SK-N-SH (cell line): ENCODE data around the gene OXT. TPM values are rescaled to one million over a fixed set of nuclear protein-coding genes. Genes with fewer than 3 reads are reported as not detected.

Experiments used
- CTCF ChIA-PET: fragments of 300-600, 350-600 bp; formaldehyde crosslinking; extraction: SDS; loops from one replicate; lab custom pipeline; 2021; lab: Yijun Ruan, JAX
- POLR2A ChIA-PET: fragments of 350-600 bp; sonication (Branson Sonifier 250); formaldehyde crosslinking; extraction: SDS; loops from one replicate; lab custom pipeline; 2020; ENCODE audit warnings: antibody characterized with exemption, inconsistent platforms; lab: Yijun Ruan, JAX
- DNase-seq: peaks from one replicate; pipeline ENCODE4 v3.0.0; 2012
- H2AFZ ChIP-seq: fragments of 200-600 bp; sonication (generic); 2 replicates; pipeline ENCODE4 v1.8.1; 2016; ENCODE audit warnings: antibody characterized with exemption, mild to moderate bottlenecking, low read depth
- H3F3A ChIP-seq: fragments of 200-600 bp; sonication (generic); replicated peaks from 2 replicates; pipeline ENCODE3; 2016; ENCODE audit warnings: antibody characterized with exemption, mild to moderate bottlenecking; ENCODE audit not compliant: insufficient read depth
- H3K27ac ChIP-seq, 2 experiments: fragments of 200-500 bp in 1 of 2; fragments of 200-600 bp in 1 of 2; sonication (Bioruptor generic) in 1 of 2; sonication (generic), shearing (Covaris generic) in 1 of 2; 2 replicates each; pipeline versions ENCODE4 v1.5.1 to v1.6.1; 2014 to 2016; ENCODE audit warnings: low read depth in 2 of 2, inconsistent platforms in 1 of 2, low read length in 1 of 2, mild to moderate bottlenecking in 1 of 2, mixed read lengths in 1 of 2
- H3K27me3 ChIP-seq: fragments of 200-600 bp; sonication (generic), shearing (Covaris generic); 2 replicates; pipeline ENCODE4 v1.6.1; 2016; ENCODE audit warnings: mixed run types; ENCODE audit not compliant: insufficient read depth
- H3K36me3 ChIP-seq, 2 experiments: fragments of 200-500 bp in 1 of 2; fragments of 200-600 bp in 1 of 2; sonication (Bioruptor generic) in 1 of 2; sonication (generic) in 1 of 2; replicated peaks in 1 of 2; 2 replicates each; pipeline versions ENCODE3 to v1.5.1; 2014 to 2016; ENCODE audit warnings: low read length in 1 of 2, mild to moderate bottlenecking in 1 of 2; ENCODE audit not compliant: insufficient read depth in 2 of 2, control insufficient read depth in 1 of 2
- H3K4me1 ChIP-seq, 2 experiments: fragments of 200-500 bp in 1 of 2; fragments of 200-600 bp in 1 of 2; sonication (Bioruptor generic) in 1 of 2; sonication (generic), shearing (Covaris generic) in 1 of 2; 2 replicates each; pipeline versions ENCODE4 v1.5.1 to v1.6.1; 2014 to 2016; ENCODE audit warnings: low read depth in 1 of 2, low read length in 1 of 2, mixed run types in 1 of 2; ENCODE audit not compliant: insufficient read depth in 2 of 2, control insufficient read depth in 1 of 2
- H3K4me2 ChIP-seq: fragments of 200-600 bp; sonication (generic), shearing (Covaris generic); 2 replicates; pipeline ENCODE4 v1.6.1; 2017; ENCODE audit warnings: mixed run types
- H3K4me3 ChIP-seq, 2 experiments: fragments of 200-500 bp in 1 of 2; fragments of 200-600 bp in 1 of 2; sonication (Bioruptor generic) in 1 of 2; sonication (generic), shearing (Covaris generic) in 1 of 2; 2 replicates each; pipeline versions ENCODE4 v1.5.1 to v1.8.1; 2014 to 2016; ENCODE audit warnings: low read depth in 2 of 2, inconsistent platforms in 1 of 2, low read length in 1 of 2, mild to moderate bottlenecking in 1 of 2, mixed read lengths in 1 of 2, moderate library complexity in 1 of 2
- H3K79me2 ChIP-seq: fragments of 200-600 bp; sonication (generic); 2 replicates; pipeline ENCODE4 v1.8.1; 2017; ENCODE audit warnings: mild to moderate bottlenecking; ENCODE audit not compliant: insufficient read depth
- H3K9ac ChIP-seq: fragments of 200-600 bp; sonication (generic); 2 replicates; pipeline ENCODE4 v1.6.1; 2017; ENCODE audit warnings: mixed run types
- H3K9me2 ChIP-seq: fragments of 200-600 bp; sonication (generic); 2 replicates; pipeline ENCODE4 v1.6.1; 2017; ENCODE audit warnings: mixed run types
- H3K9me3 ChIP-seq: fragments of 200-600 bp; sonication (generic); 2 replicates; pipeline ENCODE4 v1.6.1; 2017; ENCODE audit warnings: mixed run types, mild to moderate bottlenecking, moderate library complexity
- H4K20me1 ChIP-seq: fragments of 200-600 bp; sonication (generic); 2 replicates; pipeline ENCODE4 v1.6.1; 2017; ENCODE audit warnings: mild to moderate bottlenecking, mixed run types; ENCODE audit not compliant: insufficient read depth
- ELF1 ChIP-seq: IDR thresholded peaks from 2 replicates; pipeline ENCODE4 v1.4.0; 2012
- EP300 ChIP-seq, 2 experiments: IDR thresholded peaks; 2 replicates each; pipeline versions ENCODE4 v1.4.0 to v1.6.1; 2012; ENCODE audit warnings: borderline replicate concordance in 1 of 2, low read depth in 1 of 2, low read length in 1 of 2
- EZH2phosphoT487 ChIP-seq: fragments of 200-600 bp; sonication (generic); IDR thresholded peaks from 2 replicates; pipeline ENCODE4 v1.6.1; 2017; ENCODE audit warnings: low read depth, mixed run types, mild to moderate bottlenecking, antibody characterized with exemption, moderate library complexity, borderline replicate concordance
- FOSL2 ChIP-seq: IDR thresholded peaks from 2 replicates; pipeline ENCODE4 v1.4.0; 2012; ENCODE audit warnings: low read depth, mild to moderate bottlenecking, moderate library complexity, borderline replicate concordance
- GATA2 ChIP-seq: sonication (generic); formaldehyde crosslinking; IDR thresholded peaks from 2 replicates; pipeline ENCODE4 v1.5.0; 2020; ENCODE audit warnings: mild to moderate bottlenecking, missing genetic modification reagents
- JUND ChIP-seq: IDR thresholded peaks from 2 replicates; pipeline ENCODE4 v1.4.0; 2012
- MXI1 ChIP-seq: IDR thresholded peaks from 2 replicates; pipeline ENCODE4 v1.6.1; 2012; ENCODE audit warnings: mild to moderate bottlenecking, low read depth, low read length, improper control_type of control experiment
- NRF1 ChIP-seq: IDR thresholded peaks from 2 replicates; pipeline ENCODE4 v1.6.1; 2012; ENCODE audit warnings: low read depth, mild to moderate bottlenecking, low read length
- POLR2AphosphoS5 ChIP-seq: IDR thresholded peaks from 2 replicates; pipeline ENCODE4 v1.6.1; 2012; ENCODE audit warnings: low read depth, low read length
- RAD21 ChIP-seq: IDR thresholded peaks from 2 replicates; pipeline ENCODE4 v1.6.1; 2012; ENCODE audit warnings: mild to moderate bottlenecking, low read length
- SMC3 ChIP-seq: IDR thresholded peaks from 2 replicates; pipeline ENCODE4 v1.6.1; 2012; ENCODE audit warnings: low read depth, low read length, improper control_type of control experiment
- WGBS: methylation state at CpG from one replicate; pipeline ENCODE4 v1.1.6; 2017; ENCODE audit warnings: low lambda C conversion rate; 5-methylcytosine and 5-hydroxymethylcytosine counted together
- polyA plus RNA-seq, 3 experiments: library from polyadenylated mRNA; depleted of rRNA; stranded (reverse); fragments of >200 nt; gene quantifications; 2 replicates each; pipeline ENCODE4 v1.2.3, GENCODE V29; 2012
- TF ChIP-seq, protein P1 (sequence below): fragments of 150-350 bp; IDR thresholded peaks from 2 replicates; pipeline ENCODE4 v1.6.1; 2016; ENCODE audit warnings: mild to moderate bottlenecking, low read depth, low read length
- TF ChIP-seq, protein P2 (sequence below): fragments of 200-600 bp; sonication (generic); IDR thresholded peaks from 2 replicates; pipeline ENCODE4 v1.6.1; 2017; ENCODE audit warnings: antibody characterized with exemption, mild to moderate bottlenecking, moderate library complexity
- TF ChIP-seq, protein P3 (sequence below): IDR thresholded peaks from 2 replicates; pipeline ENCODE4 v1.6.1; 2012; ENCODE audit warnings: mild to moderate bottlenecking, low read depth, low read length, moderate library complexity
- TF ChIP-seq, protein P4 (sequence below): fragments of 150-350 bp; IDR thresholded peaks from 2 replicates; pipeline ENCODE4 v1.6.1; 2017; ENCODE audit warnings: antibody characterized with exemption, low read length, low read depth, borderline replicate concordance

OXT gene
- polyA plus RNA-seq, 1 of the 3 experiments (the other 2 are of a cell fraction), result not detected

DNA sequence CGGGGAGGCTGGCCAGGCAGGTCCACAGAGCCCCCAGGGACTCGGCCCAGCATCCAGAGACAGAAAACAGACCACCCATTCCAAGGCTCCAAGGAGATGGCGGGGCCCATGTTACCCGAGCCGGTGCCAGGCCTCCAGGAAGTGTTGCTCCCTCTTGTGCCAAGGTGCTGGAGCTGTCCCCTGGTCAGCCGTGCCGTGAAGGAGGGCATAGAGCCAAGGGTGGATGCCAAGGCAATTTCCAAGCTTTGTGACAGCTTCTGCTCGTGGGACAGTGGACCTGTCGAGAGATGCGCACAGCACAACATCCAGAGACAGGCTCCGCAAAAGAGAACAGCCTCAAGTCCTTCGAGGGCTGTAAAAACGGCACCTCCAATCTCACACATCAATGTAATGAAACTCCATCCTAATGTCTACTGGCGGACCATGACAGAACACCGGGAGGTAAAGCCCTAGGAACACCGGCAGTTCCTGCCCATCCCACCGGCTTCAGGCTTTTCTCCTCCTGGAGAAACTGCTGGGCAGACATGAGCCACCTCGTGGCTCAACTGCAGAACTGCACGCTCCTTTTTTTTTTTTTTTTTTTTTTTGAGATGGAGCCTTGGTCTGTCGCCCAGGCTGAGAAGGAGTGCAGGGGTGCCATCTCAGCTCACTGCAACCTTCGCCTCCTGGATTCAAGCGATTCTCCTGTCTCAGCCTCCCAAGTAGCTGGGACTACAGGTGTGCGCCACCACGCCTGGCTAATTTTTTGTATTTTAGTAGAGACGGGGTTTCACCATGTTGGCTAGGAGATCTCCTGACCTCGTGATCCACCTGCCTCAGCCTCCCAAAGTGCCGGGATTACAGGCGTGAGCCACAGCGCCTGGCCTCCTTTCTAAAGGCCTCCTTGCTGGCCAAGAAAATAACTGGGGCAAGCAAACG lies 44.0 kb downstream of the OXT start:
- ChIA-PET POLR2A (no interaction called here), CTCF (interaction anchor here (0.5 to 4.8 kb wide), 17 partner anchors 9 to 260 kb away, joined by 3 to 40 read pairs (median 3); partner anchors contain the start of genes FASTKD5, GNRH2 and UBOX5)
- no peaks in the 10 kb centered on the region for H3K36me3 ChIP-seq
- no peak overlapping the region for H2AFZ ChIP-seq
- H3K27me3 ChIP-seq, result no peaks in the 10 kb centered on the region
- no peaks in the 10 kb centered on the region for H3F3A ChIP-seq
- H3K9ac ChIP-seq, result no peak overlapping the region
- H3K9me3 ChIP-seq, result no peaks in the 10 kb centered on the region
- peak; percentile 89 for DNase-seq
- 51% methylated on average over 26 of the region's 30 CpGs for WGBS
- no peaks in the 10 kb centered on the region for H3K9me2 ChIP-seq
- no peak for TF ChIP-seq EZH2phosphoT487
- TF ChIP-seq, protein P1, sequence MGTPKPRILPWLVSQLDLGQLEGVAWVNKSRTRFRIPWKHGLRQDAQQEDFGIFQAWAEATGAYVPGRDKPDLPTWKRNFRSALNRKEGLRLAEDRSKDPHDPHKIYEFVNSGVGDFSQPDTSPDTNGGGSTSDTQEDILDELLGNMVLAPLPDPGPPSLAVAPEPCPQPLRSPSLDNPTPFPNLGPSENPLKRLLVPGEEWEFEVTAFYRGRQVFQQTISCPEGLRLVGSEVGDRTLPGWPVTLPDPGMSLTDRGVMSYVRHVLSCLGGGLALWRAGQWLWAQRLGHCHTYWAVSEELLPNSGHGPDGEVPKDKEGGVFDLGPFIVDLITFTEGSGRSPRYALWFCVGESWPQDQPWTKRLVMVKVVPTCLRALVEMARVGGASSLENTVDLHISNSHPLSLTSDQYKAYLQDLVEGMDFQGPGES, result no peak
- TF ChIP-seq EP300 (IDR thresholded peaks at IDR 0.05; ENCODE audit: borderline replicate concordance in 1 of 2, low read depth in 1 of 2, low read length in 1 of 2), result no peak
- peak; percentile 79 for TF ChIP-seq SMC3
- TF ChIP-seq, protein P2, sequence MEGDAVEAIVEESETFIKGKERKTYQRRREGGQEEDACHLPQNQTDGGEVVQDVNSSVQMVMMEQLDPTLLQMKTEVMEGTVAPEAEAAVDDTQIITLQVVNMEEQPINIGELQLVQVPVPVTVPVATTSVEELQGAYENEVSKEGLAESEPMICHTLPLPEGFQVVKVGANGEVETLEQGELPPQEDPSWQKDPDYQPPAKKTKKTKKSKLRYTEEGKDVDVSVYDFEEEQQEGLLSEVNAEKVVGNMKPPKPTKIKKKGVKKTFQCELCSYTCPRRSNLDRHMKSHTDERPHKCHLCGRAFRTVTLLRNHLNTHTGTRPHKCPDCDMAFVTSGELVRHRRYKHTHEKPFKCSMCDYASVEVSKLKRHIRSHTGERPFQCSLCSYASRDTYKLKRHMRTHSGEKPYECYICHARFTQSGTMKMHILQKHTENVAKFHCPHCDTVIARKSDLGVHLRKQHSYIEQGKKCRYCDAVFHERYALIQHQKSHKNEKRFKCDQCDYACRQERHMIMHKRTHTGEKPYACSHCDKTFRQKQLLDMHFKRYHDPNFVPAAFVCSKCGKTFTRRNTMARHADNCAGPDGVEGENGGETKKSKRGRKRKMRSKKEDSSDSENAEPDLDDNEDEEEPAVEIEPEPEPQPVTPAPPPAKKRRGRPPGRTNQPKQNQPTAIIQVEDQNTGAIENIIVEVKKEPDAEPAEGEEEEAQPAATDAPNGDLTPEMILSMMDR, result peak; percentile 78
- no peak for TF ChIP-seq FOSL2
- no peak for TF ChIP-seq POLR2AphosphoS5
- peak; percentile 67 for TF ChIP-seq RAD21
- no peak for TF ChIP-seq GATA2 (CRISPR knock-in tag)
- no peak overlapping the region for H3K27ac ChIP-seq
- H3K4me3 ChIP-seq, result no peak overlapping the region
- H3K79me2 ChIP-seq, result no peaks in the 10 kb centered on the region
- H3K4me1 ChIP-seq, result peaks cover 0 to 3% of the 10 kb centered on the region in 2 experiments; a peak in 1 of 4 replicates
- peaks cover 11% of the 10 kb centered on the region for H4K20me1 ChIP-seq
- no peak overlapping the region for H3K4me2 ChIP-seq

DNA sequence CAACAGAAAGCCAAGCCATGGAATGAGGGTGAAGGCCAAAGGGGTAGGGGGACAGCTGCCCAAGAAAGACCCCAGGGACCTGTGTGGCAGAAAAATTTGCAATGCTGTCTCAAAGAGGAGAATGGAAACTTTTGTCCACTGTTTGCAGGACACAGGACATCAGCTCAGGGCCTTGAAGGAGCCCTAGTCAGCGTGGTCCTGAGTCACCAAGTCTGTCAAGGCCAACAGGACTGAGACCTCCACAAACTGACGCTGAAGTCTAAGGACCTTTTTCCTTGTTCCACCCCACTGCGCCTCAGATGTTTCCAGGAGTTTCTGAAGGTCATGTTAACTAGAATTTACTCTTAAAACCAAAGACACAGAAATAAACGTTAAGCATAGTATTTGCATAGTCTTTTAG lies 44.9 kb downstream of the OXT start:
- Histone ChIP-seq H2AFZ (no peak overlapping the region), H3K4me3 (no peak overlapping the region), H3K4me1 (peaks cover 0 to 3% of the 10 kb centered on the region in 2 experiments; a peak in 1 of 4 replicates), H3K79me2 (no peaks in the 10 kb centered on the region), H3K9ac (no peak overlapping the region), H3K27ac (no peak overlapping the region), H3K36me3 (peaks cover 0 to 7% of the 10 kb centered on the region in 2 experiments), H3F3A (no peaks in the 10 kb centered on the region), H4K20me1 (peaks cover 11% of the 10 kb centered on the region), H3K9me2 (no peaks in the 10 kb centered on the region), H3K4me2 (no peak overlapping the region), H3K9me3 (no peaks in the 10 kb centered on the region), H3K27me3 (no peaks in the 10 kb centered on the region)
- DNase-seq, result no peak
- over 99% methylated on average over 4 of the region's 4 CpGs for WGBS
- ChIA-PET CTCF (interaction anchor here (0.6 to 4.8 kb wide), 8 partner anchors 13 to 73 kb away, joined by 3 to 40 read pairs (median 6); partner anchors contain the start of gene GNRH2), POLR2A (no interaction called here)
- TF ChIP-seq SMC3, result no peak
- TF ChIP-seq JUND, result no peak
- TF ChIP-seq, protein P3, sequence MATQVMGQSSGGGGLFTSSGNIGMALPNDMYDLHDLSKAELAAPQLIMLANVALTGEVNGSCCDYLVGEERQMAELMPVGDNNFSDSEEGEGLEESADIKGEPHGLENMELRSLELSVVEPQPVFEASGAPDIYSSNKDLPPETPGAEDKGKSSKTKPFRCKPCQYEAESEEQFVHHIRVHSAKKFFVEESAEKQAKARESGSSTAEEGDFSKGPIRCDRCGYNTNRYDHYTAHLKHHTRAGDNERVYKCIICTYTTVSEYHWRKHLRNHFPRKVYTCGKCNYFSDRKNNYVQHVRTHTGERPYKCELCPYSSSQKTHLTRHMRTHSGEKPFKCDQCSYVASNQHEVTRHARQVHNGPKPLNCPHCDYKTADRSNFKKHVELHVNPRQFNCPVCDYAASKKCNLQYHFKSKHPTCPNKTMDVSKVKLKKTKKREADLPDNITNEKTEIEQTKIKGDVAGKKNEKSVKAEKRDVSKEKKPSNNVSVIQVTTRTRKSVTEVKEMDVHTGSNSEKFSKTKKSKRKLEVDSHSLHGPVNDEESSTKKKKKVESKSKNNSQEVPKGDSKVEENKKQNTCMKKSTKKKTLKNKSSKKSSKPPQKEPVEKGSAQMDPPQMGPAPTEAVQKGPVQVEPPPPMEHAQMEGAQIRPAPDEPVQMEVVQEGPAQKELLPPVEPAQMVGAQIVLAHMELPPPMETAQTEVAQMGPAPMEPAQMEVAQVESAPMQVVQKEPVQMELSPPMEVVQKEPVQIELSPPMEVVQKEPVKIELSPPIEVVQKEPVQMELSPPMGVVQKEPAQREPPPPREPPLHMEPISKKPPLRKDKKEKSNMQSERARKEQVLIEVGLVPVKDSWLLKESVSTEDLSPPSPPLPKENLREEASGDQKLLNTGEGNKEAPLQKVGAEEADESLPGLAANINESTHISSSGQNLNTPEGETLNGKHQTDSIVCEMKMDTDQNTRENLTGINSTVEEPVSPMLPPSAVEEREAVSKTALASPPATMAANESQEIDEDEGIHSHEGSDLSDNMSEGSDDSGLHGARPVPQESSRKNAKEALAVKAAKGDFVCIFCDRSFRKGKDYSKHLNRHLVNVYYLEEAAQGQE, result no peak
- TF ChIP-seq, protein P4, sequence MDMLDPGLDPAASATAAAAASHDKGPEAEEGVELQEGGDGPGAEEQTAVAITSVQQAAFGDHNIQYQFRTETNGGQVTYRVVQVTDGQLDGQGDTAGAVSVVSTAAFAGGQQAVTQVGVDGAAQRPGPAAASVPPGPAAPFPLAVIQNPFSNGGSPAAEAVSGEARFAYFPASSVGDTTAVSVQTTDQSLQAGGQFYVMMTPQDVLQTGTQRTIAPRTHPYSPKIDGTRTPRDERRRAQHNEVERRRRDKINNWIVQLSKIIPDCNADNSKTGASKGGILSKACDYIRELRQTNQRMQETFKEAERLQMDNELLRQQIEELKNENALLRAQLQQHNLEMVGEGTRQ, result no peak
- no peak for TF ChIP-seq NRF1
- TF ChIP-seq MXI1, result no peak
- no peak for TF ChIP-seq GATA2 (CRISPR knock-in tag)
- no peak for TF ChIP-seq ELF1
